Neural progenitor cell (in vitro differentiated cells): ENCODE results near the gene OPTC. TPM values are rescaled to one million over a fixed set of nuclear protein-coding genes. Genes with fewer than 3 reads are reported as not detected.
"Not testable (repeated sequence)": the region's sequence is repeated elsewhere in the genome, so short reads cannot be mapped to it uniquely, and the experiment has no call there.

Experiments
- DNase-seq: peaks from one replicate; pipeline ENCODE4 v3.0.0-alpha.2; 2016; ENCODE audit warnings: low spot score
- H2AFZ ChIP-seq: fragments of 200-600 bp; sonication (generic); replicated peaks from 2 replicates; pipeline ENCODE4 v1.6.1; 2016; ENCODE audit warnings: antibody characterized with exemption
- H3F3A ChIP-seq: fragments of 200-600 bp; sonication (generic); 2 replicates; pipeline ENCODE4 v1.6.1; 2016; ENCODE audit warnings: antibody characterized with exemption, low read depth
- H3K27ac ChIP-seq: fragments of 200-600 bp; sonication (generic); 2 replicates; pipeline ENCODE4 v1.5.1; 2016; ENCODE audit warnings: mild to moderate bottlenecking
- H3K27me3 ChIP-seq: fragments of 200-600 bp; sonication (generic); 2 replicates; pipeline ENCODE4 v1.6.1; 2016; ENCODE audit warnings: mild to moderate bottlenecking, moderate library complexity
- H3K36me3 ChIP-seq: fragments of 200-600 bp; sonication (generic); 2 replicates; pipeline ENCODE4 v1.5.1; 2016
- H3K4me1 ChIP-seq: fragments of 200-600 bp; sonication (generic); 2 replicates; pipeline ENCODE4 v1.6.1; 2016; ENCODE audit warnings: mixed run types
- H3K4me2 ChIP-seq: fragments of 200-600 bp; sonication (generic); 2 replicates; pipeline ENCODE4 v1.6.1; 2016
- H3K4me3 ChIP-seq: fragments of 200-600 bp; sonication (generic); 2 replicates; pipeline ENCODE4 v1.5.1; 2016
- H3K79me2 ChIP-seq: fragments of 200-600 bp; sonication (generic); 2 replicates; pipeline ENCODE4 v1.6.1; 2016; ENCODE audit warnings: low read depth
- H3K9ac ChIP-seq: fragments of 200-600 bp; sonication (generic); 2 replicates; pipeline ENCODE4 v1.6.1; 2016
- H3K9me3 ChIP-seq: fragments of 200-600 bp; sonication (generic); 2 replicates; pipeline ENCODE4 v1.5.1; 2016; ENCODE audit warnings: low read depth
- H4K20me1 ChIP-seq: fragments of 200-600 bp; sonication (generic); 2 replicates; pipeline ENCODE4 v1.6.1; 2016; ENCODE audit warnings: low read depth
- H3K27ac Mint-ChIP-seq: 3 replicates; pipeline ENCODE4 v1.8.0; 2021; ENCODE audit warnings: mixed read lengths
- H3K27me3 Mint-ChIP-seq: 2 replicates; pipeline ENCODE4 v1.8.0; 2022; ENCODE audit warnings: low read depth, mild to moderate bottlenecking, inconsistent platforms, moderate library complexity, mixed read lengths; ENCODE audit not compliant: insufficient read depth
- H3K36me3 Mint-ChIP-seq: 3 replicates; pipeline ENCODE4 v1.8.0; 2021; ENCODE audit warnings: mixed read lengths
- H3K4me1 Mint-ChIP-seq: 3 replicates; pipeline ENCODE4 v1.8.0; 2021; ENCODE audit warnings: mixed read lengths
- H3K4me3 Mint-ChIP-seq: 3 replicates; pipeline ENCODE4 v1.8.0; 2021; ENCODE audit warnings: mild to moderate bottlenecking, moderate library complexity, mixed read lengths
- H3K9me3 Mint-ChIP-seq: 3 replicates; pipeline ENCODE4 v1.8.0; 2020; ENCODE audit warnings: mixed read lengths
- CTCF ChIP-seq: fragments of 200-600 bp; sonication (generic); IDR thresholded peaks from 2 replicates; pipeline ENCODE4 v1.5.1; 2017; ENCODE audit warnings: antibody characterized with exemption, mild to moderate bottlenecking
- EZH2 ChIP-seq: fragments of 200-600 bp; sonication (generic); IDR thresholded peaks from 2 replicates; pipeline ENCODE4 v1.6.1; 2017; ENCODE audit warnings: antibody characterized with exemption, mild to moderate bottlenecking, moderate library complexity
- EZH2phosphoT487 ChIP-seq: fragments of 200-600 bp; sonication (generic); IDR thresholded peaks from 2 replicates; pipeline ENCODE4 v1.6.1; 2017; ENCODE audit warnings: antibody characterized with exemption
- total RNA-seq: library from RNA; depleted of rRNA; stranded (reverse); fragments of >200 nt; gene quantifications from 2 replicates; pipeline ENCODE4 v1.2.3, GENCODE V29; 2015; ENCODE audit warnings: low replicate concordance

OPTC gene
- total RNA-seq, 1 donor from 2014 or later, result not detected

DNA sequence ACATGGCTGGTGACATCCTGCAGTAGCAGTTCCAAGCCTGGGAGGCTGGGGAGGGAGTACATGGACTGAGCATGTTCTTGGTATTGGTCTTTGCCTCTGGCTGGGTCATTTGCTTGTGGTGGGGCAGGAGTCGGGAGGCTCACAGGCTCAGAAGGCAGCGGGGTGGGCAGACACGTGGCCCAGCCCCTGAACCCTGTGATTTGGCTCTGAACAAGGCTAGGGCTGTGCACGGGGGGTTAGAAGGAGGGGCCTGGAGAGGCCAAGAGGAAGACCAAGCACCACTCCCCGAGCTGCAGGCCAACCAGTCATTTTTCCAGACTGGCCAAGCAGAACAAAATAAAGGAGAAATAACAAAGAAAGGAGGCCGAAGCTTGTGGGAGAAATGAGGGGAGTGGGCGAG is 28.0 kb upstream of the OPTC start:
- Mint-ChIP-seq H3K9me3 (no peaks in the 10 kb centered on the region), H3K27me3 (peaks cover 7% of the 10 kb centered on the region), H3K4me1 (peaks cover 58% of the 10 kb centered on the region), H3K27ac (peak overlapping the region; percentile 97), H3K36me3 (no peaks in the 10 kb centered on the region), H3K4me3 (peak overlapping the region; percentile 72)
- H3K4me3 ChIP-seq, result no peak overlapping the region
- H3K36me3 ChIP-seq, result no peaks in the 10 kb centered on the region
- peak overlapping the region; percentile 12 for H2AFZ ChIP-seq
- H3K27me3 ChIP-seq, result no peaks in the 10 kb centered on the region
- H3K4me2 ChIP-seq, result peak overlapping the region; percentile 33
- no peak for TF ChIP-seq EZH2phosphoT487
- no peak for TF ChIP-seq CTCF
- TF ChIP-seq EZH2, result no peak
- no peaks in the 10 kb centered on the region for H3K79me2 ChIP-seq
- H3K27ac ChIP-seq, result no peak overlapping the region
- H3K9me3 ChIP-seq, result no peaks in the 10 kb centered on the region
- no peaks in the 10 kb centered on the region for H4K20me1 ChIP-seq
- H3K4me1 ChIP-seq, result peaks cover 28% of the 10 kb centered on the region
- peak; percentile 56 for DNase-seq
- no peak overlapping the region for H3K9ac ChIP-seq
- peaks cover 6% of the 10 kb centered on the region for H3F3A ChIP-seq

DNA sequence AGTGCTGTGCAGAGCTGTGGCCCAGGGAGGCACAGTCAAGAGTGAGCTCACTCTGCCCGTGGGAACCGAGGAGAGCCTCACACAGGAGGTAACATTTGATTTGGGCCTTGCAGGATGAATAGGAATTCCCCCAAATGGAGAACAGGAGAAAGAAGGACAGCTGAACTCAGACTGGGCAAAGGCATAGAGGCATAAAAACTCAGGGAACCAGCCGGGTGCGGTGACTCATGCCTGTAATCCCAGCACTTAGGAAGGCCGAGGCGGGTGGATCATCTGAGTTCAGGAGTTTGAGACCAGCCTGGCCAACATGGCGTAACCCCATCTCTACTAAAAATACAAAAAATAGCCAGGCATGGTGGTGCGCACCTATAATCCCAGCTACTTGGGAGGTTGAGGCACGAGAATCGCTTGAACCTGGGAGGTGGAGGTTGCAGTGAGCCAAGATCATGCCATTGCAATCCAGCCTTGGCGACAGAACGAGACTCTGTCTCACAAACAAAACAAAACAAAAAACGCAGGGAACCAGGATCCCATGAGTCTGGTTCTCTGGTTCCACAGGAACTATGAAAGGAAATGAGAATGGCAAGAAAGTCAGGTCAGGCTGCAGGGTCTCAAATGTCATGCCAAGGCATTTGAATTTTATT is 26.9 kb upstream of the OPTC start:
- H3K36me3 ChIP-seq, H2AFZ ChIP-seq, H3K27me3 Mint-ChIP-seq, H3K79me2 ChIP-seq, DNase-seq, H3K9ac ChIP-seq, H3K36me3 Mint-ChIP-seq, H3K9me3 ChIP-seq, H3K4me2 ChIP-seq, H3K27ac ChIP-seq, H3F3A ChIP-seq, H4K20me1 ChIP-seq, H3K9me3 Mint-ChIP-seq, H3K27me3 ChIP-seq, H3K4me3 ChIP-seq: not testable (repeated sequence)
- H3K27ac Mint-ChIP-seq, result peak overlapping the region; percentile 43
- peaks cover 53% of the 10 kb centered on the region for H3K4me1 Mint-ChIP-seq
- H3K4me1 ChIP-seq, result peaks cover 23% of the 10 kb centered on the region
- peak overlapping the region; percentile 9 for H3K4me3 Mint-ChIP-seq

DNA sequence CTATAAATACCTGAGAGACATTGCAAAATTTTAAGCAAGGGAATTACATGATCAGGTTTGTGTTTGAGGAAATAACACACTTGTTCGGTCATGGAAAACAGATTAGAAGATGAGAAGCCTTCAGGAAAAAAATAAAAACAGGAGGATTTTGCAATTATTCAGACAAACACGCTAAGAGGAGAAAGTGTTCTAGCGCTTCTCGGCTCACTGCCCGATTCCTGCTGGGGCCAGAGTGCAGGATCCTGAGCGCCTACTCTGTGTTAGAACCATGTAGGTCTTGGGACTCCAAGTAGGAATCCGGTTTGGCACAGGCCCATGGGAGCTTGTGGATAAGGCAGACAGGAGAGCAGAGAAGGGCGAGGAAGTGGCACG is 26.4 kb upstream of the OPTC start:
- Mint-ChIP-seq H3K36me3 (no peaks in the 10 kb centered on the region), H3K27ac (no peak overlapping the region), H3K4me3 (peak overlapping the region; percentile 19), H3K9me3 (no peaks in the 10 kb centered on the region), H3K27me3 (peaks cover 7% of the 10 kb centered on the region), H3K4me1 (peaks cover 57% of the 10 kb centered on the region)
- no peak for DNase-seq
- Histone ChIP-seq H3K4me2 (no peak overlapping the region), H3F3A (peaks cover 6% of the 10 kb centered on the region), H3K9me3 (no peaks in the 10 kb centered on the region), H3K9ac (no peak overlapping the region), H3K79me2 (no peaks in the 10 kb centered on the region), H2AFZ (no peak overlapping the region), H3K4me3 (no peak overlapping the region), H4K20me1 (no peaks in the 10 kb centered on the region), H3K27ac (no peak overlapping the region), H3K36me3 (no peaks in the 10 kb centered on the region), H3K4me1 (peaks cover 22% of the 10 kb centered on the region), H3K27me3 (no peaks in the 10 kb centered on the region)
- TF ChIP-seq CTCF (no peak), EZH2phosphoT487 (no peak), EZH2 (no peak)

GRCh38 chr1:203468326-203468725 is 25.6 kb upstream of the OPTC start:
- Histone ChIP-seq H3K79me2 (no peaks in the 10 kb centered on the region), H4K20me1 (no peaks in the 10 kb centered on the region), H3K4me3 (no peak overlapping the region), H3K4me1 (peaks cover 22% of the 10 kb centered on the region), H3K36me3 (no peaks in the 10 kb centered on the region), H3K9ac (no peak overlapping the region), H3K27me3 (no peaks in the 10 kb centered on the region), H3K9me3 (no peaks in the 10 kb centered on the region), H3K4me2 (no peak overlapping the region), H3K27ac (no peak overlapping the region), H3F3A (peaks cover 6% of the 10 kb centered on the region), H2AFZ (no peak overlapping the region)
- peaks cover 4% of the 10 kb centered on the region for H3K27me3 Mint-ChIP-seq
- peak overlapping the region; percentile 95 for H3K27ac Mint-ChIP-seq
- peaks cover 56% of the 10 kb centered on the region for H3K4me1 Mint-ChIP-seq
- no peak for DNase-seq
- no peaks in the 10 kb centered on the region for H3K9me3 Mint-ChIP-seq
- no peak overlapping the region for H3K4me3 Mint-ChIP-seq
- no peaks in the 10 kb centered on the region for H3K36me3 Mint-ChIP-seq
- TF ChIP-seq EZH2phosphoT487 (no peak), EZH2 (no peak), CTCF (no peak)
